GM12891 (cell line): Measurements from ENCODE around the gene ACYP2.
A peak's percentile ranks its signal among the peaks of the same experiment; 100 is the strongest.

Experiments used
- POLR2A ChIP-seq: IDR thresholded peaks from 2 replicates; pipeline ENCODE4 v1.6.1; 2011; ENCODE audit warnings: low read depth, low read length, control low read depth
- POLR2AphosphoS5 ChIP-seq: IDR thresholded peaks from 2 replicates; pipeline ENCODE4 v1.6.1; 2011; ENCODE audit warnings: low read depth, low read length, control low read depth
- TAF1 ChIP-seq: IDR thresholded peaks from 2 replicates; pipeline ENCODE4 v1.6.1; 2011; ENCODE audit warnings: low read depth, low read length, control low read depth

GRCh38 chr2:54115284-54116137 is at the start of gene ACYP2:
- peak; percentile 92 for TF ChIP-seq POLR2AphosphoS5
- TF ChIP-seq POLR2A, result peak; percentile 87; the same call in 1 of the 2 replicates
- peak; percentile 87 for TF ChIP-seq TAF1
